Fibroblast of lung (primary cell): ENCODE data around the gene TEC. TPM values are rescaled to one million over a fixed set of nuclear protein-coding genes. Genes with fewer than 3 reads are reported as not detected.

Source experiments
- DNase-seq, 2 donors: peaks; one replicate each; pipeline versions ENCODE4 v3.0.0 to v3.0.0-alpha.2; 2010; ENCODE audit warnings: low read depth in 2 of 2
- H2AFZ ChIP-seq: 2 replicates; pipeline ENCODE4 v1.5.1; 2012; ENCODE audit warnings: low read length, control low read depth, inconsistent platforms
- H3K27ac ChIP-seq: 2 replicates; pipeline ENCODE4 v1.5.1; 2011; ENCODE audit warnings: low read length, control low read depth; ENCODE audit not compliant: insufficient read depth
- H3K27me3 ChIP-seq: 2 replicates; pipeline ENCODE4 v1.5.1; 2011; ENCODE audit warnings: mild to moderate bottlenecking, low read length; ENCODE audit not compliant: control insufficient read depth, insufficient read depth
- H3K36me3 ChIP-seq: 2 replicates; pipeline ENCODE4 v1.5.1; 2011; ENCODE audit warnings: low read length; ENCODE audit not compliant: control insufficient read depth, insufficient read depth
- H3K4me1 ChIP-seq: 2 replicates; pipeline ENCODE4 v1.5.1; 2011; ENCODE audit warnings: low read length; ENCODE audit not compliant: control insufficient read depth, insufficient read depth; ENCODE audit errors: extremely low read depth
- H3K4me2 ChIP-seq: 2 replicates; pipeline ENCODE4 v1.5.1; 2011; ENCODE audit warnings: low read length, control low read depth; ENCODE audit not compliant: insufficient read depth; ENCODE audit errors: extremely low read depth
- H3K4me3 ChIP-seq, 4 experiments: fragments of 200-600 bp in 1 of 4; sonication (generic) in 1 of 4; replicated peaks in 1 of 4; 2 replicates each; pipeline ENCODE4 v1.5.1; 2011 to 2016; ENCODE audit warnings: low read length in 4 of 4, low read depth in 3 of 4, mild to moderate bottlenecking in 3 of 4, control low read depth in 2 of 4, inconsistent platforms in 1 of 4, mixed read lengths in 1 of 4; ENCODE audit not compliant: insufficient read depth in 1 of 4; ENCODE audit errors: control extremely low read depth in 1 of 4
- H3K79me2 ChIP-seq: 2 replicates; pipeline ENCODE4 v1.5.1; 2012; ENCODE audit warnings: mild to moderate bottlenecking, low read length, inconsistent platforms; ENCODE audit not compliant: control insufficient read depth, insufficient read depth
- H3K9ac ChIP-seq: 2 replicates; pipeline ENCODE4 v1.5.1; 2011; ENCODE audit warnings: mild to moderate bottlenecking, low read length, control low read depth; ENCODE audit not compliant: insufficient read depth
- H3K9me3 ChIP-seq: 2 replicates; pipeline ENCODE4 v1.5.1; 2012; ENCODE audit warnings: low read depth, low read length; ENCODE audit not compliant: control insufficient read depth, insufficient read depth
- H4K20me1 ChIP-seq: 2 replicates; pipeline ENCODE4 v1.5.1; 2011; ENCODE audit warnings: low read length; ENCODE audit not compliant: control insufficient read depth, insufficient read depth; ENCODE audit errors: extremely low read depth
- EZH2 ChIP-seq: IDR thresholded peaks from 2 replicates; pipeline ENCODE4 v1.5.1; 2012; ENCODE audit warnings: low read length, control low read depth, mild to moderate bottlenecking; ENCODE audit errors: missing control alignments
- polyA plus RNA-seq, 2 donors: library from polyadenylated mRNA; depleted of rRNA in 1 of 2; stranded (reverse) in 1 of 2; unstranded in 1 of 2; fragments of >200 nt; gene quantifications; 2 replicates each; pipeline ENCODE4 v1.2.1, GENCODE V29; 2011 to 2012; ENCODE audit warnings: missing spikeins in 1 of 2
- total RNA-seq: library from RNA; depleted of rRNA; stranded (reverse); fragments of >200 nt; gene quantifications from 2 replicates; pipeline ENCODE4 v1.2.1, GENCODE V29; 2014
- TF ChIP-seq, protein P1 (sequence below), 2 donors: IDR thresholded peaks in 1 of 2; conservative IDR thresholded peaks in 1 of 2; 1 replicate in 1 of 2; 2 replicates in 1 of 2; pipeline ENCODE4 v1.5.1; 2011 to 2012; ENCODE audit warnings: low read length in 2 of 2, control low read depth in 1 of 2, inconsistent platforms in 1 of 2, low read depth in 1 of 2, mild to moderate bottlenecking in 1 of 2

Gene TEC
- total and polyA plus RNA-seq, 2 donors (not counting 1 experiment from before 2014, with no cell fraction given), result 0.79 to 5.3 TPM

DNA sequence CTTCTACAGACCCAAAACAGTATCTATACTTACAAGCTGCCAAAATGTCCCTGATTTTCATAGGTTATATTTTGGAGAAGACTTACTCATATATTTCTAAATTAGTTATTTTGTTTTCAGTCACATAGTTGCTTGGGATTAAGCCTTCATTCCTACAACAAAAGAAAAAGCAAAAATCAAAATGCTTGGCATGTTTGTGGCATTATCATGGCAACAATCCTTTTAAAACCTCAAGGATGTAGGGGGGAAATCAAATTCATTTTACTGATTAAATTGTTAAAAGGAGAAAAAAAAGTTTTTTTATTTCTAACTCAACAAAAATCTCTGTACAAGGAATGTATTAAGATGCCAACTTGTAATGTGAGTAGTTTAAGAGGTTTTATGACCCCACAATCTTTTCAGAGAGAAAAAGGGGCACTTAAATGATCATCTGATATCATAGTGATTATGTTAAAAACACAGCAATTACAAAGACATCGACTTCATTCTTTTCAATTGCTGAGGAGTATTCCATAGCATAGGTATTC, 159.1 kb downstream of the TEC start:
- Histone ChIP-seq H3K4me2 (no peak overlapping the region), H4K20me1 (no peaks in the 10 kb centered on the region), H3K4me3 (no peak overlapping the region), H3K4me1 (no peaks in the 10 kb centered on the region), H3K79me2 (no peaks in the 10 kb centered on the region), H3K9me3 (no peaks in the 10 kb centered on the region), H3K36me3 (no peaks in the 10 kb centered on the region), H3K27ac (no peak overlapping the region), H2AFZ (no peak overlapping the region), H3K9ac (no peak overlapping the region), H3K27me3 (no peaks in the 10 kb centered on the region)
- TF ChIP-seq, protein P1, sequence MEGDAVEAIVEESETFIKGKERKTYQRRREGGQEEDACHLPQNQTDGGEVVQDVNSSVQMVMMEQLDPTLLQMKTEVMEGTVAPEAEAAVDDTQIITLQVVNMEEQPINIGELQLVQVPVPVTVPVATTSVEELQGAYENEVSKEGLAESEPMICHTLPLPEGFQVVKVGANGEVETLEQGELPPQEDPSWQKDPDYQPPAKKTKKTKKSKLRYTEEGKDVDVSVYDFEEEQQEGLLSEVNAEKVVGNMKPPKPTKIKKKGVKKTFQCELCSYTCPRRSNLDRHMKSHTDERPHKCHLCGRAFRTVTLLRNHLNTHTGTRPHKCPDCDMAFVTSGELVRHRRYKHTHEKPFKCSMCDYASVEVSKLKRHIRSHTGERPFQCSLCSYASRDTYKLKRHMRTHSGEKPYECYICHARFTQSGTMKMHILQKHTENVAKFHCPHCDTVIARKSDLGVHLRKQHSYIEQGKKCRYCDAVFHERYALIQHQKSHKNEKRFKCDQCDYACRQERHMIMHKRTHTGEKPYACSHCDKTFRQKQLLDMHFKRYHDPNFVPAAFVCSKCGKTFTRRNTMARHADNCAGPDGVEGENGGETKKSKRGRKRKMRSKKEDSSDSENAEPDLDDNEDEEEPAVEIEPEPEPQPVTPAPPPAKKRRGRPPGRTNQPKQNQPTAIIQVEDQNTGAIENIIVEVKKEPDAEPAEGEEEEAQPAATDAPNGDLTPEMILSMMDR (conservative IDR thresholded peaks at IDR 0.05 in 1 of 2, IDR thresholded peaks at IDR 0.05 in 1 of 2; ENCODE audit: low read depth in 1 of 2, low read length in 2 of 2), result no peak
- TF ChIP-seq EZH2, result no peak
- DNase-seq, result peak in 1 of 2 donors; percentile 27

DNA sequence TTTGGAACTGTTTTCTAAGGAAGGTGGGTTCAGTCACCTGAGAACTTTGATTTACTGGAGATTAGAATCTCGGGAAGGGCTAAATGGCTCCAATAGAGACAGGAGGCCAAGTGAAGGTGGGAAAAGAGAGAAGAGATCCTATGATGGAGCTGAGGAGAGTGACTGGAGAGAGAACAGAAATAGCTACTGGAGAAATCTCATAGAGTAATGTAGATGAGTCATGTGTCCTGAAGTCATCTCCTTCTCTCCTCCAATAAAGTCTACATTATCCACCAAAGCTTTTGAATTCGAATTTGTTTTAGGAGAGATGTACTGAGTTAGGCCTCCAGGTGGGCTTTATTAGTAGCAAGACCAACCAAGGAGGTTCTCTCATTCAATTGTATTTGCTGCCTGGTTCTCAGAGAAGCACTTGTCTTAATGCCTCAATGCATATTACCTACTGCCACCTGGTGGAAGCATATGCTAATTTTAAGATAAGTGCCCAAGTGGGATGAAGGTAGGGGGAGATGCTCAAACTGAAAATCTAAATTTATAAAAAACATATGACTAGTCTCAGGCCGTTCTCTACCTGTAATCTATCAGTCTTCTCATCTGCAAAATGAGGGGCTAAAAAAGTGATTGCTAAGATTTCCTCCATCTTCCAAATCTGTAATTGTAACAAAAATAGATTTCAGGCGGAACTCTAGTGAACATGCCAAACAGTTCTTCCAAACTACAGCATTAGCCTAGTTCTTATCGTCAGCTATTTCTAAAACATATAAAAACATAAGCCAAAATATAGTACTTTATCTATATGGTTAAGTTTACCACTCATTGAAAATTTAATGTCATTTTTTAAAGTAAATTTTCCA, 160.0 kb downstream of the TEC start:
- H3K27ac ChIP-seq, result no peak overlapping the region
- DNase-seq, result peak; percentile 42 to 56
- H3K27me3 ChIP-seq, result no peaks in the 10 kb centered on the region
- no peak overlapping the region for H3K4me3 ChIP-seq
- TF ChIP-seq EZH2, result no peak
- TF ChIP-seq, protein P1 (conservative IDR thresholded peaks at IDR 0.05 in 1 of 2, IDR thresholded peaks at IDR 0.05 in 1 of 2; ENCODE audit: low read depth in 1 of 2, low read length in 2 of 2), result peak; percentile 45 to 64
- H3K36me3 ChIP-seq, result no peaks in the 10 kb centered on the region
- no peak overlapping the region for H3K4me2 ChIP-seq
- no peaks in the 10 kb centered on the region for H3K9me3 ChIP-seq
- no peaks in the 10 kb centered on the region for H3K4me1 ChIP-seq
- no peaks in the 10 kb centered on the region for H3K79me2 ChIP-seq
- H2AFZ ChIP-seq, result no peak overlapping the region
- H3K9ac ChIP-seq, result no peak overlapping the region
- no peaks in the 10 kb centered on the region for H4K20me1 ChIP-seq

DNA sequence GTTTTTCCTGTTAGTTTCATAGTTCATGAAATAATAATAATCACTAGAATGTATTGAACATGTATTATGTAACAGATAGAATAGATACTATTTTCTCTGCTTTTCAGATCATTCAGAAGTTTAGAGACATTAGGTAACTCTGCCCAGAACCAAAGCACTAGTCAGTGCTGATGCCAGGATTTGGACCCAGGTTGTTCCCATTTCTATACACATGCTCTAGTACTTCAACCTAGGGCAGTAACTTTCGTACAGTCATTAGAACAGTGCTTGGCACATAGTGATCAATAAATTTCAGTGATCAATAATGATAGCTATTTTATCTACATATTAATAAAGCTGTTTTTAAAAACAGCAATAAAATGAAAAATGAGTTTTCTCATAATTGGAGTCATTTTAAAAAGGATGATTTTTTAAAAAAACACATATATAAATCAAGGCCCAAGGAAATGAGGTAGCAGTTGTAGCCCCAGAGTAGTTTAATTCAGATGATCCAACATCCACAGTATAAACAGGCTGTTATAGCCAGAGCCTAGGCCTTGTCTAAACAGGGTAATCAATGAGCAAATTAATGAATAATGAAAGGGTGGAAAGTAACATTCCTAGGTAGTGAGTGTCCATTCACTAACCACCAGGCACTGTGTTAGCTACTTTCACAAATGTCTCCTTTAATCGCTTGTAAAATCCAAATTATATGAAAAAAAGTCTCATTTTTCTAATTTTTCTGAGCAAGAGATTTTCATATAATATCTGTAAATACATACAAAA, 161.1 kb downstream of the TEC start:
- Histone ChIP-seq H3K36me3 (no peaks in the 10 kb centered on the region), H3K27me3 (no peaks in the 10 kb centered on the region), H3K9me3 (no peaks in the 10 kb centered on the region), H3K4me2 (no peak overlapping the region), H2AFZ (no peak overlapping the region), H3K4me1 (no peaks in the 10 kb centered on the region), H4K20me1 (no peaks in the 10 kb centered on the region), H3K4me3 (no peak overlapping the region), H3K9ac (no peak overlapping the region), H3K79me2 (no peaks in the 10 kb centered on the region), H3K27ac (no peak overlapping the region)
- TF ChIP-seq, protein P1 (conservative IDR thresholded peaks at IDR 0.05 in 1 of 2, IDR thresholded peaks at IDR 0.05 in 1 of 2; ENCODE audit: low read depth in 1 of 2, low read length in 2 of 2), result no peak
- TF ChIP-seq EZH2, result no peak
- peak in 1 of 2 donors; percentile 29 for DNase-seq
